Kasumi-1 (cell line): ENCODE measurements around the gene WWOX.

Source experiments
- DNase-seq, 2 experiments: peaks; one replicate each; lab custom pipeline; 2025; lab: John Stamatoyannopoulos, UW

Gene WWOX

DNA sequence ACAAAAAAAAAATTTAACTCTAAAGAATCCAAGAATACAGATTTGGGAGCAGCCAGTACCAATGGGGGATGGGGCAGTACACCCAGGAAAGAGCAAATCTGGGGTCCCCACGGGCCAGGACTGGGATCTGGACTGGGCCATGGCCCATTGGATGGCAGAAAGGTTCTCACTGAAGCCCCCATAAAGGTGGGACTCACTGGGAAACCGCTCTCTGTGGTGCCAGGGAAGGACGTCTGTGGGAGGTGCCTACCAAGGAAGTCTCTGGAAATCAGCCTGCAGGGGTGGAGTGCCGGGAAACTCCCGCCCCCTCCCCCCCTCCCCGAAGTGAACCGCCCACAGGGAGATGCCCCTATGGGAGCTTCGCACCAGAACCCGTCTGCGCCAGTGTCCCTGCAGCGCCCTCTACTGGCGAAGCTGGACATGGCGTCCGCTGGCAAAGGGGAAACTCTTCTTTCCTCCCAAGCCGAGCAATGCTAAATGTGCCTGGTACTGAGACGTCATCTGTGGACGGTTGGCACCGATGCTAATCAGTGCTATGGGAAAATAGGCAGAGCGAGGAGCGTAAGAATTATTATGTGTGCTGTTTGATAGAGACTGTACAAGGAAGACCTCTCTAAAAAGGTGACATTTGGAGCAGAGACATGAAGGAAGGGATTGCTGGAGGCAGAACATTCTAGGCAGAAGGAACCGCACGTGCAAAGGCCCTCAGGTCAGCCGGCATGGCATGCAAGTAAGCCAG is 671.1 kb downstream of the WWOX start:
- peak; percentile 27 to 42 for DNase-seq

DNA sequence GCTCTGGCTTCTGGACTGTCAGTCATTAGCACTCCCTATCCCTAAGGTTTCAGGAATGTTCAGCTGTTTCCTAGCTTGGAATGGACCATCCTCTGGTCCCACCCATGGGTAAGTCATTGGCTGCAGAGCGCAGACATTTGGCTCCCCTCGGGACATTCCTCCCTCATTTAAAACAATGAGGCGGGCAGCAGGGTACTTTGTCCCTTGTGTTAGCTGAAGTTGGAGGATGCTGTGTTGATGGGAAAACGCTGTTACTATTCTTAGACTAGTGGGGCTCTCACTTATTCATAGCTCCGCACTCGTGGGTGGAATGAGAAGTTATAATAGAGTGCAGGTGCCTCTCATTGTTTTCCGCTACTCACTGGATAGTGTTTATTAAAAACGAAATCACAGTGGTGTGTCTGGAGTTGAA is 673.8 kb downstream of the WWOX start:
- DNase-seq = no peak

- DNase-seq = no peak
Observed at GRCh38 chr16:78773706-78774105, 674.3 kb downstream of the WWOX start.

- DNase-seq = no peak
Observed at GRCh38 chr16:78775161-78775561, 675.7 kb downstream of the WWOX start.

- no peak for DNase-seq
Observed at GRCh38 chr16:78778101-78779004, 678.9 kb downstream of the WWOX start.

GRCh38 chr16:78780808-78781207 is 681.4 kb downstream of the WWOX start:
- DNase-seq = no peak

DNA sequence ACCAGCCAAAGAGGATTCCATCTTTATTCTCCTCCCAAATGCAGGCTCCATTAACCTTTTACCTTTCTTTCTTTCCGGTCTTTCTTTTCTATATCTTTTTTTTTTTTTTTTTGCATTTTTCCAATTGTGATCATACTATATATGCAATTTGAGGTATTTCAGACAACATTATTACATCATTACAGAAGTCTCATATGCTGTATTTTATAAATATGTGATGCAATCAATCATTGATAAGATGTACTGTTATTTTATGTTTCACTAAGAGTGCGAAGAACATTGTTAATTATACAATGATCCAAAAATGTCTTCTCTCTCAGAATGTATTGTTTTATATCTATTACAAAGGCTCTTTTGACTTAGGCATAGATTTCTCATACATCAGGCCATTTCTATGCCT is 683.1 kb downstream of the WWOX start:
- DNase-seq = no peak

GRCh38 chr16:78783570-78784079 is 684.2 kb downstream of the WWOX start:
- no peak for DNase-seq

- DNase-seq = no peak
Observed at GRCh38 chr16:78784771-78785170, 685.3 kb downstream of the WWOX start.

DNA sequence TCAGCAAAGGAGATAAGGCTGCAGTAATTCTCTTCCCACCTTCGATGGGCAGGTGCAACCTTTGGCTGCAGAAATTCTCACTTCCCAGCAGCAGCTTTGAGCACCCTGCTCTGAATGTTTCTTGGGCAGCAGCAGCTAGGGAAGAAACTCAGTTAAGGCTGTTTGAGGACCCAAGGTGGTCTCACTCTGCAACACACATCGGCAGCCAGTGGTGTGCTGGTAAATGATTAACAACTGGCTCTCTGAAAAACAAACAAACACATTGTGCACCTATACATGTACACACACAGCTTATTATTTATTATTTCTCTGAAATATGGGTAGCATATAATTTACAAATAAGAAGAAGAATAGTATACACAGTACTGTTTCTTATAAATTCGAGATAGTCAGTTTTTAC is 685.8 kb downstream of the WWOX start:
- DNase-seq = no peak

- no peak for DNase-seq
Observed at GRCh38 chr16:78786635-78787034, 687.2 kb downstream of the WWOX start.

- no peak for DNase-seq
Observed at GRCh38 chr16:78788276-78788675, 688.8 kb downstream of the WWOX start.

DNA sequence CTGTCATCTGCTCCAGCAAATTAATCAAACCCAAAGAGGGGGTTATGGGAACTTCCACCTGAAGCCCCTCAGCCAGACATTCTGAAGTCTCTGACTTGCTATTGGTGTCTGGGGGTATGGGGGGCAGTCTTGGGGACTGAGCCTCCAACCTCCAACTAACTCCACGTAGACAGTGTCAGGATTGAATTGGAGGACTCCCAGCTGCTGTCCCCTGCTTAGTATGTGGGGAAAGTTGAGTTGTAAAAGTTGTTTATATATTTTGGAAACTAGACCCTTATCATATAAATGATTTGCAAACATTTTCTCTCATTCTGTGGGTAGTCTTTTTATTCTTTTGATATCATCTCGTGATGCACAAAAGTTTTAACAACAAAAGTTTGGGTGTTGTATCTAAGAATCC is 689.2 kb downstream of the WWOX start:
- DNase-seq = no peak

DNA sequence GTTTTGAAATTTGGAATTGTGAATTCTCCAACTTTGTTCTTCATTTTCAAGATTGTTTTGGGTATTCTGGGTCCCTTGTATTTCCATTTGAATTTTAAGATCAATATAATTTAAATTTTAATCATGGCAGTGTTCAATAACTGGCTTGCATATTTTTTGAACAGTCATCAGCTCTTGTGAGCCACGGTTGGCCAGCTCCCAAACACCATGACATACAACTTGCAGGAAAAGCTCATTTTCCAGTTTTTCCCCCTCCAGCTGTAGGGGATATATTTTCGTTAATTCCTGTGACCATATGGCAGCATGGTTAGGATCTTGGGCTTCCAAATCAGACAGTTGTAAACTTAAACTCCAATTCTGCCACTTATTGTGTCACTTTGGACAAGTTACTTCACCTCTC is 690.1 kb downstream of the WWOX start:
- no peak for DNase-seq

- no peak for DNase-seq
Observed at GRCh38 chr16:78791011-78791410, 691.6 kb downstream of the WWOX start.

GRCh38 chr16:78791926-78792325 is 692.5 kb downstream of the WWOX start:
- DNase-seq = no peak

GRCh38 chr16:78792952-78793351 is 693.5 kb downstream of the WWOX start:
- no peak for DNase-seq

DNA sequence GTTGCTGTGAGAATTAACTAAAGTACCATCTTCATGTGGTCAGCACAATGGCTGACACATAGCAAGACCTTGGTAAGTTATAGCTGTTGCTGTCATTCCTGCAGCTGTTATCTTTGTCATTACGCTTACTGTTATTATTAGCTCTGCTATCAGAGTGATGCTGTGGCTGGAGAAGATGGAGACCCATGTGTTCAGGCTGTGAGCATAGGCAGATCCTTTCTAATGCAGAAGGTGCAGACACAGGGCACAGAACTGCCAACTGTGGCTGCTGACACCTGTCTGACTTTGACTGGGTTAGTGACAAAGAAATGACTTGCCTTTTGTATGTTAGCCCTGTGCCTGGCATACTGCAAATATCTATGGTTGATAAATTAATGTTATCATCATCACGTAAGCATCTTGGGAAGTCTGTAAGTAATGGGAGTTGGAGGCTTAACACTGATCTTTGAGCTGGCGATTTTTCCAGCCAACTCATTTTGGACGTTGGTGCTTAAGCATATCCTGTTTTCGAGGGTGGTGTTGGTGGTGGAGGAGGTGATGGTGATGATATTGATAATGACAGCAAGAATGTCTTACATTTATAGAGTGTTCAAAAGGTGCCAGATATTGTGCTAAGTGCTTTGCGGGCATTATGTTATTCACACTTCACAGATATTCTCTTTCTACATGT is 695.3 kb downstream of the WWOX start:
- no peak for DNase-seq

GRCh38 chr16:78795433-78795832 is 696.0 kb downstream of the WWOX start:
- no peak for DNase-seq

GRCh38 chr16:78796221-78796866 is 696.9 kb downstream of the WWOX start:
- peak in 1 of 2 experiments; percentile 0 for DNase-seq

GRCh38 chr16:78799429-78799828 is 700.0 kb downstream of the WWOX start:
- no peak for DNase-seq

DNA sequence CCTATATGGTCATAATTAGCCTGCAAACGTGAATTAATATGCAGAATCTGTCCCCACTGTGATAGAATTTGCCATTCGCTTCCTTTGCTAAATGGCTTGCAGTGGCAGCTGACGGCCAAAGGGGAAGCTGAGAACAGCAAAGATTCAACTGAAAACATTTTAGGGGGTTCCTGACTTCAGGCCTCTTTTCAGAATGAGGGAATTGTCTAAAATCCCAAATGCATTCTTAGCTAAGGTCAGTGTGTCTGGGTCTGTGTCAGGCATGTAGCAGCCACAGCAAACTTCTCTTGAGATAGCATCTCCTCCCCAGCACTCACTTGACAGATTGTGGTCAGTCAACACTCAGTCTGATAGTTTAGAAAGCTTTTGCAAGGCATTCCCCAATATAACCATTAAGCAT is 701.1 kb downstream of the WWOX start:
- no peak for DNase-seq
